Measurements from ENCODE around the gene CCN2.

CCN2 gene

DNA sequence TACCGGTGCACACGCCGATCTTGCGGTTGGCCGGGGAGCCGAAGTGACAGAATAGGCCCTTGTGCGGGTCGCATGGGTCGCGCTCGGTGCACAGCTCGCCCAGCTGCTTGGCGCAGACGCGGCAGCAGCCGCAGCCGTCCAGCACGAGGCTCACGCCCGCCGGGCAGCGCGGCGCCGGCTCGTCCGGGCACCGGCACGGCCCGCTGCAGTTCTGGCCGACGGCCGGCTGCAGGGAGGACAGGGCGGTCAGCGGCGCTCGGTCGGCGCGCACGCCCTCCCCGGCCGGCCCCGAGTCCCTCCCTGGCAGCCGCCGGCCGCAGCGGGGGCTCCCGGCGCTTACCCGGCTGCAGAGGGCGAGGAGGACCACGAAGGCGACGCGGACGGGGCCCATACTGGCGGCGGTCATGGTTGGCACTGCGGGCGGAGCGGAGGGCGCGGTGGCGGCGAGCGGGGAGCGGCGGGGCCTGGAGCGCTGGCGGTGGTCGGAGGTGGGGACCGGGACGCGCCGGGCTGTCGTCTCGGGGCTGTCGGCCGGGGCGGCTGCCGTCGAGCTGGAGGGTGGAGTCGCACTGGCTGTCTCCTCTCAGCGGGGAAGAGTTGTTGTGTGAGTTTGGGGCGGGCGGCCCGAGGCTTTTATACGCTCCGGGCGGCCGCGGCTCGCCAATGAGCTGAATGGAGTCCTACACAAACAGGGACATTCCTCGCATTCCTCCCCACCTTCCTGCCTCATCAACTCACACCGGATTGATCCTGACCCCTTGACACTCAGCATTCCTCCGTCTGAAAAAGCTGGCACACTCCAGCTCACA is at the start of gene CCN2:
TSS of gene CCN2 (minus strand) at position 606 of the 809 bp plus-strand sequence. CDS start at position 406, 200 bp downstream.
- peak; percentile 41 for DNase-seq

DNA sequence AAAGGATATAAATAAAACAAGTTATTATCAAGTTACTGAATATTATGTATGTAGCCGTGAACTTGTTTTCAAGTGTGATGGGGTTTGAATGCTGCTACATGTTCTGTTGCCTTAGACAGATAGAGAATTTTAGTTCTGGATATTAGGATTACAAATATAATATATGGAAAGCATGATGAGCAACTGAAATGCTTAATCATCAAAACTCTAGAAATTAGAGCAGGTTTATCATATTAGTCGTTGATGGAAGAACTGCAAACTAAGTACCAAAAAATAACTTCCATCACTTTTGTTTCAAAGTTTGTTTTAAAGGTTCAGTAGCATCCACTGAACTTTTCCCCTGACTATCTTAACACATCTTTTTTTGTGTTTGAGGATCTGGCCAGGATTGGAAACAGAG is 49.1 kb upstream of the CCN2 start:
- DNase-seq: no peak

DNA sequence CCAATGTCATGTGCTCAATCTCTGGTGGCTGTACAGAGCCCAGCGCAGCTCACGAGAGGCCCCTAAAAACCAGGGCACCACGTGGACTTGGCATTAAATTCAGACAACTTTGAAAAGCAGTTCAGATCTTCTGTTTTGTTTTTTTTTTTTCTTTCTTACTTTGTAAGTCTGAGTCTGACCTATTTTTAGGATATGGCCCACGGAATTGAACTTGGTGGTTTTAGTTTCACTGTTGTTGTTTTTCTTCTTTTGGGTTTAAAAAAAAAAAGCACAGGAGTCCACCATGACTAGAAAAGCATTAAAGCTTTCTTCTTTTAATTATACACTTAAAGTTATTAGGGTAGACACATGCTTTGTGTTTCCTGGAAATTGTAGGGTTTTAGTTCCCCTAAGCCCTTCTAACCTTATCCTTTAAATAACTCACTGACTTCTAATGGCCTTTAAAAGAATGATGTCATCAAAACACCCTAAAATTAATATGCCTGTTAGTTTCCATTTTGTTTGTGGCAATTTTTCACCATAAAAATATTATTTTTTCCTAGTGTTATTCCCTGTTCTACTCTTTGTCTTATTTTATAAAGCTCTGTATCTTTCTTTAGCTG is 48.5 kb upstream of the CCN2 start:
- DNase-seq: no peak

DNA sequence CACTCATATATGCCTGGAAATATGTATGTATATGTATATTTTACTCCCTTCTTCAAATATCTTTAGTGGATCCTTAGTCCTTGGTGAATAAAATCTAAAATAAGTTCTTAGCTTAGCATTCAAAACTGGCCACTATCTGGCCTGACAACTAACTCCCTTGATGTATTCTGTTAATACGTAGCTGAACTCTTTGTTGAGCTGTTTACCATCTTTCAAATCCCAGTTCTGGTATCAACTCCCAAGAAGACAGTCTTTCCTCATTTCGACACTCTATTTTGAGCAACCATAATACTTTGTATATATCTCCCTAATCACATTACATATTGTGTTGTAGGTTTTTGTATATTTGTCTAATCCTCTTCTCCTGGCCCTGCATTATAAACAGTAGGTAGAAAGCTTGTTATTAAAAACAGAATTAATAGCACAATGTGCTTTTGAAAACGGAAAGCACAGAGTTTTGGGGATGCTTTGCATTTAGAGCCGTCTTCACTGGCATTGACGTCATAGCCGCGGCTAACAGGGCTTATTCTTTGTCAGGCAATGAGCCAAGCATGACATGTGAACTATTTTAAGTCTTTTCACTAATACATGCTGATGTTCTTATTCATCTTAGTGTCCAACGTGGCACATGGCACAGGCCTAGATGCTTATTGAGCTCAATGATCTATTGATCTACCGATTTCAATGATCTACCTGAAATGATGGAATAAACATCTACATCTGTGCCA is 47.2 kb upstream of the CCN2 start:
- no peak for DNase-seq

GRCh38 chr6:131997429-131998153 is 46.4 kb upstream of the CCN2 start:
- DNase-seq: no peak

DNA sequence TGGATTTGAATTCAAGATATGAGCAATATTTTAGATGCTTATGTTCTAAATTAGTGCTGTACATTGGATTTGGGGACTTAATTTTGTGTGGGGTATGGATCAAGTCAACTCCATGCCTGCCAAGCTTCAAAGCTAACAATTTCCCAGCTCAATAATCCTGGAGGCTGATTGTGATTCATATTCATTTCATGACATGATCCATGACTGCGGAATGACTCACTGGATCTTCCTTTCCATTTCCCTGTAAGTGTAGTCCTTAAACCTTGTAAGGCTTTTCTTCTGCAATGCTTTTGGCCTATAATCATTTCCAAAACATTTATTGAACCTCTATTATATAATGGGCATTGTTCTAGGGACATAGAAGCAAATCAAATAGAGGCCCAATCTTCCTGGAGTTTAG is 44.7 kb upstream of the CCN2 start:
- no peak for DNase-seq

DNA sequence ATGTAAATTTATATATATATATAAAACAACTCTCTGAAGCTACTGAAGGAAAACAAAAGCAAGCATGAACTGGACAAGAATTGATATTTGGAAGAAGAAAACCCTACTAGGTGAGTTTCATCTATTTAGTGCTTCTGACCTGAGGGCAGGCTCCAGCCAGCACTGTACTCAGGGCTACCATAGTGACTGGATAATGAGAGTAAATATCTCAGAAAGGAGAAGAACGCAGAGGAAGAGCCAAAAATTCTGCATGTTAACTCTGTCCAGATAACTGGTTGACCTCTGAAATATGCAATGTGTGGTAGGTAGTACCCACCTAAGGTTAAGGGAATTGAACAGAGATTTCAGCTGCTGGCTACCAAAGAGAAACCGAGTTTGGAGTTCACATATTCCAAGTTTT is 41.4 kb upstream of the CCN2 start:
- no peak for DNase-seq

DNA sequence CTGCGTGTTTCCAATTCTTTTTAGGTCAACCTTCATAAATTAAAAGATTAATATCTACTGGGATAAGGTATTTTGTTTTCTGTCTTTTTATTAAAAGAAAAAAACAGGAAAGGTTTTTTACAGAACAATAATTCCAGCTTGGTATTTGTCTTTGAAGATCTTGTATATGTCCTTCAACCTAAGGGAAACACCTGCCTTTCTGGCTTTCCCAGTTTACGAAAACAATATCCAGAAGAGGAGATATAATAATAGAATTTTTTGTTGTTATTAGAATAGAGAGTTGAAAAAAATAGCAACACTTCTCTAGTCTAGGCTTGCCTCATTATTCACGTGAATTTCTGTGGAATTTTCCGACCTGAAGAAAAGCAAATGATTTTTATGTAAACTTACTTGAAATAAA is 37.9 kb upstream of the CCN2 start:
- DNase-seq: no peak

- no peak for DNase-seq
These were observed 31.6 kb upstream of the CCN2 start for GRCh38 chr6:131982740-131983259.

GRCh38 chr6:131981624-131981978 is 30.4 kb upstream of the CCN2 start:
- no peak for DNase-seq

- no peak for DNase-seq
These were observed 29.8 kb upstream of the CCN2 start for GRCh38 chr6:131980791-131981623.

DNA sequence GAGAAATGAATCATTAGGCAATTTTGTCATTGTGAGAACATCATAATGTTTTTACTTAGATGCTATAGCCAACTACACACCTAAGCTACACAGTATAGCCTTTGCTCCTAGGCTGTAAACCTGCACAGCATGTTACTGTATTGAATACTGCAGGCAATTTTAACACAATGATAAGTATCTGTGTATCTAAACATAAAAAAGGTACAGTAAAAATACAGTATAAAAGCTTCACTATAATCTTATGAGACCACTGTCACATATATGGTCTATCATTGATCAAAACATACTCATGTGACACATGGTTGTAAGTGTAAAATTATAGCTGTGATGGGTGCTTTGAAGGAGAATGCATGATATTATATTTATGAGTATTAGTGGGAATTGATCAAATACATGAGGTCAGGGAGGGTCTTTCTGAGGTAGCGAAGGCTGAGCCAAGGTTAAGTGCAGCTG is 29.2 kb upstream of the CCN2 start:
- DNase-seq: no peak

DNA sequence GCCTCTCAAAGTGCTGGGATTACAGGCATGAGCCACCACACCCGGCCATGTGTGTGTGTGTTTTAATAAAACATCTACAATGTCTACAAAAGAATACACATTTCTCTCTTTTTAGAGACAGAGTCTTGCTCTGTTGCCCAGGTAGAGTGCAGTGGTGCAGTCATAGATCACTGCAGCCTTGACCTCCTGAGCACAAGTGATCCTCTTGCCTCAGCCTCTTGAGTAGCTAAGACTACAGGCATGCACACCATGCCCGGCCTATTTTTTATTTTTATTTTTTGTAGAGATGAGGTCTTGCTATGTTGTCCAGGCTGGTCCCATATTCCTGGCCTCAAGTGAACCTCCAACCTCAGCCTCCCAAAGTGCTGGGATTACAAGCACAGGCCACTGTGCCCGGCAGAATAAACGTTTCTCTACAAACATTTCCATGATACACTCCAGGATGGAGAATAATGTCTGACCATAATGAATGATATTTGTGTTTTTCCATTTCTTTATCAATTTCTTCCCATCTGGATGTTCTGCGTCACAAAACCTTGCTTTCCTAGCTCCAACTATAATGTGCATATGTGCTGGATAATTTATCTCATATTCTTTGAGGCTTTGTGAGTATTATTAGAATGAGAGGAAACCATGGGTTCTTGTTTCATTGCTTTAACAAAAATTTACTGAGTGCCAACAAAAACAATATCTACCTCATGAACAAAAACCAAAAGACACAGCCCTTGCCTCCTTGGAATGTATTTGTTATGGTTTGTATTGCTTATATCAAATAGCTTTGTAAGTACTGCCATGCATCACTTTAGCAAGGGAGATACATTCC is 28.6 kb upstream of the CCN2 start:
- DNase-seq: no peak

DNA sequence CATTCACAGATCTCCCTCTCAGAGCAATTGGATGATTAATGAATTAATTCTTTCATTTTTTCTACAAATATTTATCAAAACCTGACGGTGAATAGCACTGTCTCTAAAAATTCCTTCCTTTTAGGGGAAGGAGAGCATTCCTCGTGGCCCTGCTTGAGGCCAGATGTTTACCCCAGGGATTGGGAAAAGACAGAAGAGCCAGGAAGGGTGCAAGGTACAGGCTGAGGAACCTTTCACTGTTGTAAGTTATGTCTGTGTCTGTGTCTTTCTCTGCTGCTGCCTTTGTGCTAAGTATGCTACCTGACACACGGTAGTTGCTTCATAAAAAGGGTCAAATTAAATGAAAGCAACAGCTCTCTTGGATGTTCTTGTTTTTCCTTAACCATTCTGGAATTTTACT is 27.4 kb upstream of the CCN2 start:
- no peak for DNase-seq

DNA sequence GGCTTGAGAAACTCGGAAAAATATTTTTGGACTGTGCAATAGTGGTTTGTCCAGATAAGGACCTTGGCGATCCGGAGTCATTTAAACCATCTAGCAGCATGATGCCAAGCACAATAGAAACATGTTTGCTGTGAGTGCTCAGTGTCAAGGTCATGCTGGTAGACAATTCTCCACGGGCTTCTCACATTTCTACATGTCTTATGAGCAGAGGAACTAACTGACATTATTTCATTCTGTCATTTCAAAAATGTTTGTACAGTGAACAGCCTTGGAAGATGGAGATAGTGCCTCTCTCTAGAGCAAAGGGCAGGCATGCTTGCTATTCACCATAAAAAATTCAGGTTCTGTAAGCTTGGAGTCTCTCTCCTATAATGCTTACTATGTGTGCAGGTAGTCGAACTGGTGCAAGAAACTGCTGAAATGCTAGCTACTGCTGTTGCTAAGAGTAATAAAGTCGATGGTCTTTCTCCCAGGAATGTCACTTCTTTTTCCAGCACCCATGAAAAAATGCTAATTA is 25.4 kb upstream of the CCN2 start:
- no peak for DNase-seq

DNA sequence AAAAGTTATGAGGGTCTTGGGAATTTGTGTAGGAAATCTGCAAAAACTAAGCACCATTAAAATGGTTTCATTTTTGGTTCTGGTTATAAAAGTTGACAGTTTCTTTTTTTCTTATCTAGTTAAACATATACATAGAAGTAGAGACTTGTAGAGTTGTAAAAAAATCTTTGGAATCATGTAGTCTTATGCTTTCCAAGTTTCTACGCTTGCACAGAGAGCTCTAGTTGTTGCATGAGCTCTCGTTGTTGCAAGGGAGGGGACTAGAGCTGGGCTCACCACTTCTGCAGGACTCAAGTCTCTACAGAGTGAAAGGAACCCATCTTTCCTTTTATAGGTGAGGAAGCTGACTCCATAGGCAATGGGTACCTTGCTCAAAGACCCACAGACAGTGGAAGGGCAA is 21.6 kb upstream of the CCN2 start:
- DNase-seq: no peak

- no peak for DNase-seq
These were observed 19.1 kb upstream of the CCN2 start for GRCh38 chr6:131970076-131970859.

DNA sequence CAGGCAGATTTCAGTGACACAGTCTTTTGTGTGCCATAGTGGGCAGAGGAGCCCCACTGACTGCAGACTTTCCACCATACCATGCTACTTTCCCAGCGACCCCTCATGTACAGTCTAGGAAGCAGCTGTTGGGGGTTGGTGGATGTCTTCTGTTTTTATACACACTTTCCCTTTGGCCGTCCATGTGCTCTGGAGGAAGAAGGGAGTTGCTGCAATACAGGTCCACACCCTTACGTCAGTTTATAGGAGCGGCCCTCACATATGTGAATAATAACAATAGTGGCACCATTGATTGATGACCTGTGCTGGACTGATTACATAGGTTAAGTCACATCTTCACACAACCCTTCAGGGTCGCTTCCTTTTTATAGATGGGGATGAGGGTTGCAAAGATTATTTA is 17.5 kb upstream of the CCN2 start:
- no peak for DNase-seq

DNA sequence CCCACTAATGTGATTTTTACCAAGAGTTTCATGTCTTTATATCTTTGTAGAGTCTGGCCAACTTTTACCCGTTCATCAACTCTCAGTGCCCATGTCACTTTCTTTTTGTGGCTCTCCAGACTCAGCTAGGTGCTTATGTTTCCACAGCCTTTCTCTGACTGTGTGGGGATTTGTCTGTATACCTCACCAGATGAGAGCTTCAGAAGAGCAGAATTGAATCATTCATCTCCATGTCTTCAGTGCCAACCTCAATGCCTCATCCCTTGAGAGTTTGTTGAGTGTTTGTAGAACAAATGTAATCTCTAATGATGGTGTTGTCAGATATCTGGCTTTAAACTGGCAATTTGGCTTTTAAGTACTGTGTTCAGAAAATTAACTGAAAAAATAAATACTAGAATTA is 16.8 kb upstream of the CCN2 start:
- no peak for DNase-seq

DNA sequence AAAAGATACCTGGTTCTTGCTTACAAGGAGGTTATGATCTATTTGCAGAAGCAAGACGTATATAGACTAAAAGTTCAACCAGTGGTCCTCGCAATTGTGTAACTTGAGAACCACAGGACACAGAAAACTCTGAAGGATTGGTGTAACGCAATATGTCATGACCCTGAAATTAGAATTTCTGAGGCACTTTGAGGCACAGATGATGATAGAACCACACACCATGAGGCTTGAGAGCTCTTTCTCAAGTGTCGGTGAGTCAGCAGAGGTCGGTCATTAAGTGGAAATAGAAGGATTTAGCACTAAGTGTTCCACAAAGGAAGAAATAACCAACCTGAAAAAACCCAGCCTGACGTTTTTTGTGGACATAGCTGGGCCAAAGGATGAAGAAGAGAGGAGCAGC is 15.3 kb upstream of the CCN2 start:
- DNase-seq: no peak
